GM18511 (cell line): Measurements from ENCODE around the gene CCDC88A.
A peak's percentile ranks its signal among the peaks of the same experiment; 100 is the strongest.
"Not testable (repeated sequence)": the region's sequence is repeated elsewhere in the genome, so short reads cannot be mapped to it uniquely, and the experiment has no call there.

ENCODE experiments used
- ATAC-seq: cut with Tn5 transposase; IDR thresholded peaks from one replicate; pipeline ENCODE4 v1.9.1; 2021; ENCODE audit warnings: mild to moderate bottlenecking, moderate library complexity; ENCODE audit not compliant: unreplicated experiment

Gene CCDC88A

GRCh38 chr2:55391155-55391554 lies 28.5 kb downstream of the CCDC88A start:
- ATAC-seq, result no peak

- not testable (repeated sequence) for ATAC-seq
Measured at GRCh38 chr2:55385516-55385915, 34.1 kb downstream of the CCDC88A start.

DNA sequence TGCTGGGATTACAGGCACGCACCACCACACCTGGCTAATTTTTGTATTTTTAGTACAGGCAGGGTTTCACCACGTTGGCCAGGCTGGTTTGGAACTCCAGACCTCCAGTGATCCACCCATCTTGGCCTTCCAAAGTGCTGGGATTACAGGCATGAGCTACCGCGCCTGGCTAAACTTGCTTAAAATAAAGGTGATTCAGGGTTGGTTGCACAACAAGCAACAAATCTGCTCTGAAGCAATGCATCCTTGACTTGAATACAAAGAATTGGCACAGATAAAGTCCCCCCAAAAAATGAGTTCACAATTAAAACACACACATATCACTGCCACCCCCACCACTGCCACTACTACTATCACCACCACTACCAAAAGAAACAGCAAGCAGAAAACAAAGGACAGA lies 34.9 kb downstream of the CCDC88A start:
- no peak for ATAC-seq

DNA sequence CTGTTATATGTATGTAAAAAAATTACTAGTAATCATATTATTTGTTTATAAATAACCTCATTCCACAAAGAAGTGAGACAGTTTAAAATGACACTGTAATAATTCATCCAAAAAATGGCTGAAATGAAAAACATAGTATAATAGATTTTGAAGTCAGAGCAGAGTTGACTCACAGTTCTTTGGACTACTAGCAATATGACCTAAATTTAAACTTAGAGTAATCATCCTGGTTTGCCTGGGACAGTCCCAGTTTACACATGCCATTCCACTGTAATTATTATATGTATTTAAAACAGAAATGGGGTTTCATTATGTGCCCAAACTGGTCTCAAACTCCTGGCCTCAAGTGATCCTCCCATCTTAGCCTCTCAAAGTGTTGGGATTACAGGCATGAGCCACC lies 48.3 kb downstream of the CCDC88A start:
- no peak for ATAC-seq

DNA sequence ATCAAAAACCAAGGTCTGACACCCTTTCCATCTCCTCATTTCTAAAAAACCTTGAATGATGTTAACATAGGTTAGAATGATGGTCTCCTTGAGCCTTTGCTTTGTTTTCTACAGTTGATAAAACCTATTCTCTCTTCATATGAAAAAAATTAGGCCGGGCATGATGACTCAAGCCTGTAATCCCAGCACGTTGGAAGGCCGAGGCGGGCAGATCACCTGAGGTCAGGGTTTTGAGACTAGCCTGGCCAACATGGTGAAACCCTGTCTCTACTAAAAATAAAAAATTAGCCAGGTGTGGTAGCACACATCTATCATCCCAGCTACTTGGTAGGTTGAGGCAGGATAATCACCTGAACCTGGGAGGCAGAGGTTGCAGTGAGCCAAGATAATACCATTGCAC lies 49.4 kb downstream of the CCDC88A start:
- no peak for ATAC-seq

- ATAC-seq, result no peak
Measured at GRCh38 chr2:55365303-55365702, 54.4 kb downstream of the CCDC88A start.

- no peak for ATAC-seq
Measured at GRCh38 chr2:55364189-55365055, 55.2 kb downstream of the CCDC88A start.

GRCh38 chr2:55363636-55364035 lies 56.0 kb downstream of the CCDC88A start:
- ATAC-seq, result no peak

- peak; percentile 71 for ATAC-seq
Measured at GRCh38 chr2:55361465-55362189, 58.0 kb downstream of the CCDC88A start.

- ATAC-seq, result no peak
Measured at GRCh38 chr2:55358451-55358850, 61.2 kb downstream of the CCDC88A start.

DNA sequence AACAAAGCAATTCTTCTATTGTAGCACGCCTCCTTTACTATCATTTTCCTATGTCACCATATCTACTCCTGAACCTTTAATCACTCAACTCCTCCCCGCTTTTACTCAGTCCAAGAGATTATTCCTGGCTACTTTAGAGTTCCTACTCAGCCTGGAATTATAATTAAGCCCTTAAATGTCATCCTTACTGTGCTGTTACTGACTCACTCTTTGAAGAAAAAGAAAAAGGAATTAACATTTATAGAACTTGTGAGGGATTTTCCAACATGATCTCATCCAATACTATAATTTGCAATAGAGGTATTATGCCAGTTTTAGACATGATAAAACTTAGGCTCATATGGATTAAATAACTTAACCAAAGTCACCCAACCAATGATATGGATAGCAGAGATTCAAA lies 61.7 kb downstream of the CCDC88A start:
- ATAC-seq, result no peak

GRCh38 chr2:55357164-55357563 lies 62.5 kb downstream of the CCDC88A start:
- no peak for ATAC-seq

GRCh38 chr2:55356136-55356535 lies 63.5 kb downstream of the CCDC88A start:
- not testable (repeated sequence) for ATAC-seq

DNA sequence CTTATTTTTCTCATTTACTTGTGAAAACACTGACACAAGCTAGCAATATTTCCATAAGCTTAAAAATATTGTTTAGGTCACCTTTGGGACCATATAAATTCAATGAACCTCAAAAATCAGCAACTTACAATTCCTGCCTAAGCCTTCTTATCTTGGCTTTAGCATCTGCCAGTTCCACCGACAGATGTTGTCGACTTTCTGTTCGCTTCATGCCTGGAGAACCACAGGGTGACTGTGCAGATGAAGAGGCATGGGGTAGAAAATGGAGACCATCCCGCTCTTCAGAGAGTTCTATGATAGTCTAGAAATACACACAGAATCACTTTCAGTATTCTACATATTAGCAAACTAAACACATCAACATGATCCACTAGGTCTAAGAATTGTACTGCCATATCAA lies 64.2 kb downstream of the CCDC88A start:
- no peak for ATAC-seq

GRCh38 chr2:55351672-55352071 lies 68.0 kb downstream of the CCDC88A start:
- no peak for ATAC-seq

GRCh38 chr2:55345064-55345463 lies 74.6 kb downstream of the CCDC88A start:
- peak; percentile 63 for ATAC-seq

DNA sequence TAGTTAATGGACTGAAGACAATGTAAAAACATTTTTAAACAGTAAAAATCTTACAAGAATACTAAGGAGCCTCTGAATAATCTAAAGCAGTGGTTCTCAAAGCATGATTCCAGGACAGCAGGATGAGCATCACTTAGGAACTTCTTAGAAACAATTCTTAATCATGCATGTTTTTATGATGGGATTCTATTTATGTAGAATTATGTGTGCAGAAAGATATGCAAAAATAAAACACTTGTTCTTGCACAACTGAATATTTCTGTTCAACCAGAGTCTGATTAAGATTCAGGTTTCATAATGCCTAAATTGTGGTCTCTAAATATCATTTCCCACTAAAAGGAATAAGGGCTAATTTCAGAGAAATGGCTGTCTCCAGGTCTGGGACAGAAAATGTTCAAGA lies 81.4 kb downstream of the CCDC88A start:
- no peak for ATAC-seq

- ATAC-seq, result no peak
Measured at GRCh38 chr2:55334728-55335127, 84.9 kb downstream of the CCDC88A start.

DNA sequence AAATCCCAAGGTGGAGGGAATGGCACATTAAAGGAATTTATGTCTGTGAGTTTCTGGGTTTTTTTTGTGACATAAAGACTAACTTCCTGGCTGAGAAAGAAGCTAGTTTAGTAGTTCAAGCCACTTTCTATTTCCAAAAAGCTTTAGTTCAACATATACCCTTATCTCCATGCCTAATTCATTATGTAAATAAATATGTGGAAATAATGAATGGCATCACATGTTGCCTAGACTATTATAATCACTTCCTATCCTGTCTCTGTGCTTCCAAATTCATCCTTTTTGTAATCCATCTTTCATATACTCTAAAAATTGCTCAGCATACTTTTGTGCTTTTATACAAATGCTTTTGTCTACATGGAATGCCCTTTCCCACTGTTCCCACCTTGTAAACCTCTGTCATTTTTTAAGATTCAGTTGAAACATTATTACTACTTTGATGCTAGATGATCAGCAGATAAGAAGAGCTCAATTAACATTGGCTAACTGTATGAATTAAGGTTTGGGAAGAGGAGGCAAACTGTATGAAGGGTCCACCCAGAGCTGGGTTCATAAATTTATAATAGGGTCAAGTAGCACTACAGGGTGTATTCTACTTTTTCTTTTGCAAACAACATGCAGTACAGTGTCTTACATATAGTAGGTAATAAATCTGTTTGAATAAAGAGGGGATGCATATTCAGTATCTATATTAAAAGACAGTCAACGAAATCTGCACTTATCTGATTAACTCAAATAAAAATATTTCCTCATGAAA lies 88.9 kb downstream of the CCDC88A start:
- ATAC-seq, result no peak

GRCh38 chr2:55327470-55328230 lies 92.0 kb downstream of the CCDC88A start:
- no peak for ATAC-seq

GRCh38 chr2:55314985-55315384 lies 104.7 kb downstream of the CCDC88A start:
- ATAC-seq, result no peak
